Transverse colon (tissue), 4 donors: Measurements from ENCODE around the gene HSD17B12. TPM values are rescaled to one million over a fixed set of nuclear protein-coding genes. Genes with fewer than 3 reads are reported as not detected.
"Not testable (repeated sequence)": the region's sequence is repeated elsewhere in the genome, so short reads cannot be mapped to it uniquely, and the experiment has no call there.

Experiments used
- DNase-seq: peaks from one replicate; pipeline ENCODE4 v3.0.0-alpha.2; 2019
- H3K27ac ChIP-seq, 4 donors: fragments of 200-600 bp; sonication (generic); 2 replicates each; pipeline ENCODE4 v1.5.1; 2016 to 2018; ENCODE audit warnings: inconsistent platforms in 4 of 4
- H3K27me3 ChIP-seq: fragments of 200-600 bp; sonication (generic); 2 replicates; pipeline ENCODE4 v1.5.1; 2017; ENCODE audit warnings: inconsistent platforms
- H3K36me3 ChIP-seq, 4 donors: fragments of 200-600 bp; sonication (generic); 2 replicates each; pipeline ENCODE4 v1.5.1; 2017 to 2019; ENCODE audit warnings: inconsistent platforms in 4 of 4
- H3K4me1 ChIP-seq, 4 donors: fragments of 200-600 bp; sonication (generic); 2 replicates each; pipeline ENCODE4 v1.5.1; 2017 to 2020; ENCODE audit warnings: inconsistent platforms in 4 of 4
- H3K4me3 ChIP-seq, 4 donors: fragments of 200-600 bp; sonication (generic); 1 replicate in 1 of 4; 2 replicates in 3 of 4; pipeline versions ENCODE4 v1.5.1 to v1.6.1; 2017 to 2019; ENCODE audit warnings: inconsistent platforms in 4 of 4
- H3K9me3 ChIP-seq, 2 donors: fragments of 200-600 bp; sonication (generic); 2 replicates each; pipeline ENCODE4 v1.5.1; 2017 to 2019; ENCODE audit warnings: inconsistent platforms in 2 of 2
- EP300 ChIP-seq: sonication (generic); formaldehyde crosslinking; IDR thresholded peaks from one replicate; pipeline ENCODE4 v1.6.1; 2017; ENCODE audit warnings: antibody characterized with exemption, low read depth
- POLR2A ChIP-seq: fragments of 450-650 bp; IDR thresholded peaks from one replicate; pipeline ENCODE4 v1.6.1; 2016; ENCODE audit warnings: antibody characterized with exemption, mild to moderate bottlenecking, moderate library complexity
- POLR2AphosphoS5 ChIP-seq, 3 donors: sonication (generic); formaldehyde crosslinking; IDR thresholded peaks; one replicate each; pipeline ENCODE4 v1.6.1; 2016; ENCODE audit warnings: antibody characterized with exemption in 3 of 3
- WGBS, 2 donors: methylation state at CpG; one replicate each; pipeline ENCODE4 v1.1.5; 2018; ENCODE audit warnings: low coverage in 1 of 2; 5-methylcytosine and 5-hydroxymethylcytosine counted together
- in situ Hi-C, 4 donors: fragments of 200-750 bp; cut with MboI; loops; one replicate each; pipeline versions ENCODE4 v1.15.0 to v1.15.1; 2017; ENCODE audit warnings: low sequenced_read_pairs in 3 of 4, low pct_ligation_motif_present in 1 of 4, low pct_unique_long_range_greater_than_20kb in 1 of 4
- intact Hi-C: fragments of 100-400 bp; cut with DNase I; formaldehyde crosslinking; loops from one replicate; pipeline ENCODE4 v1.15.1; 2023; ENCODE audit warnings: low total_unique reads
- total RNA-seq, 4 donors: library from RNA; depleted of rRNA; stranded (reverse); fragments of >200 nt; gene quantifications; one replicate each; pipeline ENCODE4 v1.1.0, GENCODE V29; 2016
- TF ChIP-seq, protein P1 (sequence below), 5 experiments: fragments of 200-600 bp in 3 of 5; fragments of 450-650 bp in 2 of 5; sonication (generic) in 3 of 5; IDR thresholded peaks; 1 replicate in 2 of 5; 2 replicates in 3 of 5; pipeline ENCODE4 v1.5.1; 2016 to 2017; ENCODE audit warnings: antibody characterized with exemption in 5 of 5, inconsistent platforms in 3 of 5, mild to moderate bottlenecking in 2 of 5, moderate library complexity in 1 of 5

The HSD17B12 gene
- total RNA-seq, 4 donors from 2014 or later, result 33.3 to 65.7 (median 47.1) TPM

DNA sequence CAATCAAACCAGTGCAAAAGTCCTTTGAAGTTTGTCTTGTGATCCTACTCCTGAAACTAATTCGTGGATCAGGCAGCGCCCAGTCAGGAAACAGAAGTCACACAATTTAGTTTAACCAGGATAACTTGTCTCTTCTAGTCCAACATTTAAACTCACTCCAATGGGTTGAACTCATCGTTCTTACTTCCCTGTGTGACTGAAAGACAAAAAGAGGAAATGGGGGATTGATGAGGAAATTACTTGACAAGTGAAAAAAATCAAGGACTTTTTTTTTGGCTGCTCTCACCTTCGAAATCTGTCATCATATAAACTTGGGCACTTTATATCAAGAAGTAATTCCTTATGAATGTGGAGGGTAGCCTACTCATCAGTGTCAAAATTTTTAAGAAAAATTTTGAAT lies 78.4 kb downstream of the HSD17B12 start:
- in situ Hi-C loops, result no loop called here

DNA sequence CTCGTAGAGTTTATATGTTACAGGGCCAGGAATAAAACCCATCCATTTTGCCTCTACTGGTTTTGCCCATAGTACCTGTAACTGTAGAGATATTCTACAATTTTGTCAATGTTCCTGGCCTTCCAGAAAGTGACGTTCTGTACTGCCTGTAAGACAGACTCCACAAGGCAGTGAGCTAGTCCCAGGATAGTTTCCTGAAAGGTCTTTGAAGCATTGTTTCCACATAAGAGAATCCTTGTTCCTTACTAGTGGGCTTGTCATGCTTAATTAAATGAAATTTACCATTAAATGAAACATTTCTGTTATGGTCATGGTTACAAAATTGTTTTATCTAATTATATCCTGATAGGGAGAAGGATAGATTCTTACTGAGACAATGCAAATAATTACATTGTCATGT lies 80.4 kb downstream of the HSD17B12 start:
- H3K4me1 ChIP-seq, result no peaks in the 10 kb centered on the region
- intact Hi-C loops (no loop called here), in situ Hi-C loops (no loop called here)
- no peak for DNase-seq
- no peak overlapping the region for H3K27ac ChIP-seq
- TF ChIP-seq POLR2A (no peak), EP300 (no peak), POLR2AphosphoS5 (IDR thresholded peaks at IDR 0.05) (no peak)
- TF ChIP-seq, protein P1, sequence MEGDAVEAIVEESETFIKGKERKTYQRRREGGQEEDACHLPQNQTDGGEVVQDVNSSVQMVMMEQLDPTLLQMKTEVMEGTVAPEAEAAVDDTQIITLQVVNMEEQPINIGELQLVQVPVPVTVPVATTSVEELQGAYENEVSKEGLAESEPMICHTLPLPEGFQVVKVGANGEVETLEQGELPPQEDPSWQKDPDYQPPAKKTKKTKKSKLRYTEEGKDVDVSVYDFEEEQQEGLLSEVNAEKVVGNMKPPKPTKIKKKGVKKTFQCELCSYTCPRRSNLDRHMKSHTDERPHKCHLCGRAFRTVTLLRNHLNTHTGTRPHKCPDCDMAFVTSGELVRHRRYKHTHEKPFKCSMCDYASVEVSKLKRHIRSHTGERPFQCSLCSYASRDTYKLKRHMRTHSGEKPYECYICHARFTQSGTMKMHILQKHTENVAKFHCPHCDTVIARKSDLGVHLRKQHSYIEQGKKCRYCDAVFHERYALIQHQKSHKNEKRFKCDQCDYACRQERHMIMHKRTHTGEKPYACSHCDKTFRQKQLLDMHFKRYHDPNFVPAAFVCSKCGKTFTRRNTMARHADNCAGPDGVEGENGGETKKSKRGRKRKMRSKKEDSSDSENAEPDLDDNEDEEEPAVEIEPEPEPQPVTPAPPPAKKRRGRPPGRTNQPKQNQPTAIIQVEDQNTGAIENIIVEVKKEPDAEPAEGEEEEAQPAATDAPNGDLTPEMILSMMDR (IDR thresholded peaks at IDR 0.05), result no peak
- H3K9me3 ChIP-seq, result peaks cover 13 to 15% of the 10 kb centered on the region in 2 donors
- H3K36me3 ChIP-seq, result peaks cover 0 to 7% (median 2%) of the 10 kb centered on the region in 4 donors
- H3K27me3 ChIP-seq, result no peaks in the 10 kb centered on the region
- WGBS, 2 donors, result 89 to 100% methylated on average over 1 to 2 of the region's 2 CpGs
- no peak overlapping the region for H3K4me3 ChIP-seq

More for the DNA sequence above, 78.4 kb downstream of the HSD17B12 start:
- no peak for DNase-seq
- Histone ChIP-seq H3K36me3 (peaks cover 0 to 15% (median 3%) of the 10 kb centered on the region in 4 donors), H3K9me3 (no peaks in the 10 kb centered on the region), H3K4me3 (no peak overlapping the region), H3K27ac (no peak overlapping the region), H3K27me3 (no peaks in the 10 kb centered on the region), H3K4me1 (no peaks in the 10 kb centered on the region)
- WGBS, 2 donors, result 67 to 75% methylated on average over 1 to 4 of the region's 4 CpGs
- intact Hi-C loops, result no loop called here
- TF ChIP-seq, protein P1 (IDR thresholded peaks at IDR 0.05), result no peak
- no peak for TF ChIP-seq POLR2AphosphoS5 (IDR thresholded peaks at IDR 0.05)
- no peak for TF ChIP-seq EP300
- TF ChIP-seq POLR2A, result no peak

DNA sequence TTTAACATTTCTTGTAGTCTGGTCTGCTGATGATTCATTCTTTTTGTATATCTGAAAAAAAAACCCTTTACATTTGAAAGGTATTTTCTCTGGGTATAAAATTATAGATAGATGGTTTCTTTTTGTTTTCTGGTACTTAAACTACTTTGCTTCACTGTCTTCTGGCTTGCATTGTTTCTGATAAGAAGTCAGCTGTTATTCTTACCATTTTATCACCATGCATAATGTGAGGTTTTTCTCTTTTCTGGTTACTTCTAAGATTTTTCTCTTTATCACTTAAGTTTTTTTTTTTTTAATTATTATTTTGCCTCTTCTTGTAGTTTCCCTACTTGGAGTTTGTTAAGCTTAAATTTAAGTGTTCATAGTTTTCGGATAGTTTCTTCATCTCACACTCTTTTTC lies 84.7 kb downstream of the HSD17B12 start:
- intact Hi-C loops, result no loop called here
- H3K27me3 ChIP-seq, result no peaks in the 10 kb centered on the region
- H3K36me3 ChIP-seq, result peaks cover 0 to 7% (median 2%) of the 10 kb centered on the region in 4 donors
- WGBS, 2 donors, result 95 to 100% methylated on average over 1 of the region's 1 CpG
- in situ Hi-C loops, result no loop called here
- DNase-seq, result no peak
- TF ChIP-seq POLR2AphosphoS5 (IDR thresholded peaks at IDR 0.05), result no peak
- no peak for TF ChIP-seq POLR2A
- TF ChIP-seq, protein P1 (IDR thresholded peaks at IDR 0.05), result no peak
- TF ChIP-seq EP300, result no peak
- H3K27ac ChIP-seq, result no peak overlapping the region
- no peaks in the 10 kb centered on the region for H3K4me1 ChIP-seq
- H3K4me3 ChIP-seq, result no peak overlapping the region
- peaks cover 13 to 15% of the 10 kb centered on the region in 2 donors for H3K9me3 ChIP-seq

DNA sequence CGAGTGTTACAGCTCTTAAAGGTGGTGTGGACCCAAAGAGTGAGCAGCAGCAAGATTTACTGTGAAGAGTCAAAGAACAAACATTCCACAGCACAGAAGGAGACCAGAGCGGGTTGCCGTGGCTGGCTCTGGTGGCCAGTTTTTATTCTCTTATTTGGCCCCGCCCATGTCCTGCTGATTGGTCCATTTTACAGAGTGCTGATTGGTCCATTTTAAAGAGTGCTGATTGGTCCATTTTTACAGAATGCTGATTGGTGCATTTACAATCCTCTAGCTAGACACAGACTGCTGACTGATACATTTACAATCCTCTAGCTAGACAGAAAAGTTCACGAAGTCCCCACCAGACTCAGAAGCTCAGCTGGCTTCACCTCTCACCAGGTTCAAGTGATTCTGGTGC lies 88.1 kb downstream of the HSD17B12 start:
- in situ Hi-C loops, H3K27ac ChIP-seq, DNase-seq, H3K27me3 ChIP-seq, H3K4me3 ChIP-seq, intact Hi-C loops, H3K4me1 ChIP-seq: not testable (repeated sequence)
- Histone ChIP-seq H3K36me3 (peaks cover 0 to 12% (median 2%) of the 10 kb centered on the region in 4 donors), H3K9me3 (peaks cover 13 to 15% of the 10 kb centered on the region in 2 donors)
- WGBS, 2 donors, result 83 to 98% methylated on average over 1 to 5 of the region's 5 CpGs

DNA sequence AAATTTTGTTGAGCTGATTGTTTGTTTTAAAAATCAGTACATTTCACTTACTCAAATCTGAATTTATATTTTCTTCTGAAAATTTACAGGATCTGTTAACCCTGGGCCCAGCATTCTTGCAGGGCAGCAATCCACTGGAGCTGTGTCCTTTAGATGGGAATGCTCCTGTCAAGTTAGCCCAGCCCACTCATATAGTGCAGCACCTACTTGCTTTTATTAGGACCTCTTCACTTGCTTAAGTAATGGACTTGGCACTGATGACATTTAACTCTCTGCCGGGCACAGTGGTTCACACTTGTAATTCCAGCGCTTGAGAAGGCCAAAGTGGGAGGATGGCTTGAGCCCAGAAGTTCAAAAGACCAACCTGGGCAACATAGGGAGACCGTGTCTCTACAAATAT lies 89.6 kb downstream of the HSD17B12 start:
- in situ Hi-C loops (no loop called here), intact Hi-C loops (no loop called here)
- no peaks in the 10 kb centered on the region for H3K4me1 ChIP-seq
- no peaks in the 10 kb centered on the region for H3K27me3 ChIP-seq
- WGBS, 2 donors, result 83 to 92% methylated on average over 1 to 3 of the region's 3 CpGs
- TF ChIP-seq, protein P1 (IDR thresholded peaks at IDR 0.05), result no peak
- no peak for TF ChIP-seq POLR2A
- TF ChIP-seq EP300, result no peak
- no peak for TF ChIP-seq POLR2AphosphoS5 (IDR thresholded peaks at IDR 0.05)
- no peak overlapping the region for H3K4me3 ChIP-seq
- H3K36me3 ChIP-seq, result peaks cover 0 to 9% (median 0%) of the 10 kb centered on the region in 4 donors
- peaks cover 4 to 6% of the 10 kb centered on the region in 2 donors for H3K9me3 ChIP-seq
- no peak for DNase-seq
- no peak overlapping the region for H3K27ac ChIP-seq
